GM23338 (cell line): ENCODE results near the gene COX6B2. TPM values are rescaled to one million over a fixed set of nuclear protein-coding genes. Genes with fewer than 3 reads are reported as not detected.

Experiments used
- ATAC-seq: fragments of 200-7000 bp; cut with Tn5 transposase; 3 replicates; pipeline ENCODE4 v1.9.1; 2020
- DNase-seq: peaks from one replicate; pipeline ENCODE4 v3.0.0-alpha.2; 2015; ENCODE audit warnings: low spot score
- H2AFZ ChIP-seq: fragments of 200-600 bp; sonication (generic); 2 replicates; pipeline ENCODE4 v1.8.0; 2016; ENCODE audit warnings: antibody characterized with exemption, mild to moderate bottlenecking, moderate library complexity
- H3F3A ChIP-seq: fragments of 200-600 bp; sonication (generic); replicated peaks from 2 replicates; pipeline ENCODE4 v1.8.0; 2017; ENCODE audit warnings: antibody characterized with exemption, mixed run types, low read depth
- H3K27ac ChIP-seq: fragments of 200-600 bp; sonication (generic); 2 replicates; pipeline ENCODE4 v1.6.1; 2016; ENCODE audit warnings: low read depth
- H3K27me3 ChIP-seq: fragments of 200-600 bp; sonication (generic); 2 replicates; pipeline ENCODE4 v1.8.0; 2016; ENCODE audit warnings: mild to moderate bottlenecking, mixed run types, moderate library complexity; ENCODE audit not compliant: insufficient read depth
- H3K36me3 ChIP-seq: fragments of 200-600 bp; sonication (generic); 2 replicates; pipeline ENCODE4 v1.8.0; 2016; ENCODE audit warnings: mild to moderate bottlenecking; ENCODE audit not compliant: insufficient read depth
- H3K4me1 ChIP-seq: fragments of 200-600 bp; sonication (generic); 2 replicates; pipeline ENCODE4 v1.8.0; 2016; ENCODE audit warnings: mild to moderate bottlenecking, moderate library complexity; ENCODE audit not compliant: insufficient read depth
- H3K4me2 ChIP-seq: fragments of 200-600 bp; sonication (generic); 2 replicates; pipeline ENCODE4 v1.7.1; 2017; ENCODE audit warnings: mixed run types
- H3K4me3 ChIP-seq: fragments of 200-600 bp; sonication (generic); 2 replicates; pipeline ENCODE4 v1.6.1; 2016; ENCODE audit warnings: mixed run types
- H3K79me2 ChIP-seq: fragments of 200-600 bp; sonication (generic); replicated peaks from 2 replicates; pipeline ENCODE4 v1.8.0; 2017; ENCODE audit warnings: mild to moderate bottlenecking; ENCODE audit not compliant: insufficient read depth
- H3K9me2 ChIP-seq: fragments of 200-600 bp; sonication (generic); 2 replicates; pipeline ENCODE4 v1.8.0; 2017; ENCODE audit not compliant: insufficient read depth
- H4K20me1 ChIP-seq: fragments of 200-600 bp; sonication (generic); replicated peaks from 2 replicates; pipeline ENCODE4 v1.8.0; 2017; ENCODE audit warnings: mild to moderate bottlenecking; ENCODE audit not compliant: insufficient read depth
- H3K27ac Mint-ChIP-seq: 2 replicates; pipeline ENCODE4 v1.8.0; 2020; ENCODE audit warnings: inconsistent platforms, mild to moderate bottlenecking, moderate library complexity, mixed read lengths
- H3K27me3 Mint-ChIP-seq: 3 replicates; pipeline ENCODE4 v1.8.0; 2022; ENCODE audit warnings: low read depth, mild to moderate bottlenecking, moderate library complexity, mixed read lengths, inconsistent platforms; ENCODE audit not compliant: insufficient read depth, poor library complexity
- H3K36me3 Mint-ChIP-seq: 3 replicates; pipeline ENCODE4 v1.8.0; 2021; ENCODE audit warnings: low read depth, mild to moderate bottlenecking, inconsistent platforms, moderate library complexity, mixed read lengths
- H3K4me1 Mint-ChIP-seq: 3 replicates; pipeline ENCODE4 v1.8.0; 2020; ENCODE audit warnings: mild to moderate bottlenecking, inconsistent platforms, mixed read lengths
- H3K4me3 Mint-ChIP-seq: 3 replicates; pipeline ENCODE4 v1.8.0; 2021; ENCODE audit warnings: moderate library complexity, mild to moderate bottlenecking, inconsistent platforms, mixed read lengths
- H3K9me3 Mint-ChIP-seq: 3 replicates; pipeline ENCODE4 v1.8.0; 2020; ENCODE audit warnings: moderate library complexity, mild to moderate bottlenecking, inconsistent platforms, mixed read lengths
- CREB1 ChIP-seq: fragments of 250-450 bp; sonication (Bioruptor Pico); IDR thresholded peaks from 2 replicates; pipeline ENCODE4 v1.5.0; 2020; ENCODE audit warnings: low read depth, mild to moderate bottlenecking, moderate library complexity
- JUNB ChIP-seq: IDR thresholded peaks from one replicate; pipeline ENCODE4 v1.6.1; 2016; ENCODE audit warnings: antibody characterized with exemption; ENCODE audit not compliant: unreplicated experiment
- POLR2AphosphoS5 ChIP-seq: IDR thresholded peaks from 2 replicates; pipeline ENCODE4 v1.6.1; 2016; ENCODE audit warnings: antibody characterized with exemption, low read depth
- STAT1 ChIP-seq: IDR thresholded peaks from one replicate; pipeline ENCODE4 v1.6.1; 2016; ENCODE audit warnings: antibody characterized with exemption; ENCODE audit not compliant: unreplicated experiment
- ZNF114 ChIP-seq: fragments of 250-450 bp; sonication (Bioruptor Pico); IDR thresholded peaks from 2 replicates; pipeline ENCODE4 v1.5.0; 2020; ENCODE audit warnings: mild to moderate bottlenecking, moderate library complexity
- ZNF331 ChIP-seq: fragments of 250-450 bp; sonication (Bioruptor Pico); IDR thresholded peaks from 2 replicates; pipeline ENCODE4 v1.5.0; 2020; ENCODE audit warnings: low read depth, mild to moderate bottlenecking, moderate library complexity
- polyA plus RNA-seq: library from polyadenylated mRNA; unstranded; fragments of >200 nt; fragmentation: Nextera tagmentation; extraction: Ambion mirVana; gene quantifications from 2 replicates; pipeline ENCODE4 v1.2.1, GENCODE V29; 2016
- total RNA-seq: library from RNA; depleted of rRNA; stranded (reverse); fragments of >200 nt; shearing (Covaris generic); gene quantifications from 2 replicates; pipeline ENCODE4 v1.2.3, GENCODE V29; 2014
- TF ChIP-seq, protein P1 (sequence below): IDR thresholded peaks from one replicate; pipeline ENCODE4 v1.6.1; 2018; ENCODE audit warnings: antibody characterized with exemption; ENCODE audit not compliant: unreplicated experiment
- TF ChIP-seq, protein P2 (sequence below): fragments of 250-450 bp; sonication (Bioruptor Pico); IDR thresholded peaks from 2 replicates; pipeline ENCODE4 v1.5.0; 2020; ENCODE audit warnings: mild to moderate bottlenecking, moderate library complexity
- TF ChIP-seq, protein P3 (sequence below), 2 experiments: fragments of 200-600 bp in 1 of 2; sonication (generic) in 1 of 2; conservative IDR thresholded peaks; 2 replicates each; pipeline versions ENCODE4 v1.5.1 to v1.6.1; 2016 to 2017; ENCODE audit warnings: antibody characterized with exemption in 2 of 2, low read depth in 2 of 2, mild to moderate bottlenecking in 2 of 2, moderate library complexity in 1 of 2

The COX6B2 gene
- total and polyA plus RNA-seq, 2 experiments from 2014 or later, result 2.7 to 5.3 TPM

DNA sequence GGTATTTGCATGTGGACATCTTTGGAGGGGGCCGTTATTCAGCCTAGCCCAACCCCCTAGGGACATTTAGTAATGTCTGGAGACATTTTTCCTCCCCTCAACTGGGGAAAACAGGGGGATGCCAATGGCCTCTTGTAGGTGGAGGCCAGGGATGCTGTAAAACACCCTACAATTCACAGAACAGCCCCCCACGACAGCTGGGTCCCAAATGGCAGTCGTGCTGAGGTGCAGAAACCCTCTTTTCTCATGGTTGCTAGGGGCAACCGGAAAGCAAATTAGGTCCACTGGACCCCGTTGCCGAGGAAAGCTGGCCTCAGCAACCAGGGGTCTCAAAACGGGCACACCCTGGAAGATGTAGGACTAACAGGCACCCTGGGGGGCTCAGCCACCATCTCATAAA, 44.0 kb downstream of the COX6B2 start:
- Histone ChIP-seq H4K20me1 (no peaks in the 10 kb centered on the region; the same call in 1 of the 2 replicates), H3K4me3 (no peak overlapping the region), H3K27me3 (no peaks in the 10 kb centered on the region), H3K79me2 (no peaks in the 10 kb centered on the region), H3K36me3 (peaks cover 4% of the 10 kb centered on the region), H3K27ac (no peak overlapping the region), H3K9me2 (no peaks in the 10 kb centered on the region), H3K4me1 (peaks cover 10% of the 10 kb centered on the region), H3K4me2 (no peak overlapping the region), H2AFZ (no peak overlapping the region), H3F3A (peaks cover 8% of the 10 kb centered on the region; the same call in 1 of the 2 replicates)
- no peak overlapping the region for H3K4me3 Mint-ChIP-seq
- H3K9me3 Mint-ChIP-seq, result no peaks in the 10 kb centered on the region; the same call in 2 of the 3 replicates
- peaks cover 9% of the 10 kb centered on the region for H3K27me3 Mint-ChIP-seq
- DNase-seq, result no peak
- H3K36me3 Mint-ChIP-seq, result peaks cover 35% of the 10 kb centered on the region
- H3K4me1 Mint-ChIP-seq, result peaks cover 10% of the 10 kb centered on the region
- TF ChIP-seq, protein P1, sequence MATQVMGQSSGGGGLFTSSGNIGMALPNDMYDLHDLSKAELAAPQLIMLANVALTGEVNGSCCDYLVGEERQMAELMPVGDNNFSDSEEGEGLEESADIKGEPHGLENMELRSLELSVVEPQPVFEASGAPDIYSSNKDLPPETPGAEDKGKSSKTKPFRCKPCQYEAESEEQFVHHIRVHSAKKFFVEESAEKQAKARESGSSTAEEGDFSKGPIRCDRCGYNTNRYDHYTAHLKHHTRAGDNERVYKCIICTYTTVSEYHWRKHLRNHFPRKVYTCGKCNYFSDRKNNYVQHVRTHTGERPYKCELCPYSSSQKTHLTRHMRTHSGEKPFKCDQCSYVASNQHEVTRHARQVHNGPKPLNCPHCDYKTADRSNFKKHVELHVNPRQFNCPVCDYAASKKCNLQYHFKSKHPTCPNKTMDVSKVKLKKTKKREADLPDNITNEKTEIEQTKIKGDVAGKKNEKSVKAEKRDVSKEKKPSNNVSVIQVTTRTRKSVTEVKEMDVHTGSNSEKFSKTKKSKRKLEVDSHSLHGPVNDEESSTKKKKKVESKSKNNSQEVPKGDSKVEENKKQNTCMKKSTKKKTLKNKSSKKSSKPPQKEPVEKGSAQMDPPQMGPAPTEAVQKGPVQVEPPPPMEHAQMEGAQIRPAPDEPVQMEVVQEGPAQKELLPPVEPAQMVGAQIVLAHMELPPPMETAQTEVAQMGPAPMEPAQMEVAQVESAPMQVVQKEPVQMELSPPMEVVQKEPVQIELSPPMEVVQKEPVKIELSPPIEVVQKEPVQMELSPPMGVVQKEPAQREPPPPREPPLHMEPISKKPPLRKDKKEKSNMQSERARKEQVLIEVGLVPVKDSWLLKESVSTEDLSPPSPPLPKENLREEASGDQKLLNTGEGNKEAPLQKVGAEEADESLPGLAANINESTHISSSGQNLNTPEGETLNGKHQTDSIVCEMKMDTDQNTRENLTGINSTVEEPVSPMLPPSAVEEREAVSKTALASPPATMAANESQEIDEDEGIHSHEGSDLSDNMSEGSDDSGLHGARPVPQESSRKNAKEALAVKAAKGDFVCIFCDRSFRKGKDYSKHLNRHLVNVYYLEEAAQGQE, result no peak
- TF ChIP-seq, protein P2, sequence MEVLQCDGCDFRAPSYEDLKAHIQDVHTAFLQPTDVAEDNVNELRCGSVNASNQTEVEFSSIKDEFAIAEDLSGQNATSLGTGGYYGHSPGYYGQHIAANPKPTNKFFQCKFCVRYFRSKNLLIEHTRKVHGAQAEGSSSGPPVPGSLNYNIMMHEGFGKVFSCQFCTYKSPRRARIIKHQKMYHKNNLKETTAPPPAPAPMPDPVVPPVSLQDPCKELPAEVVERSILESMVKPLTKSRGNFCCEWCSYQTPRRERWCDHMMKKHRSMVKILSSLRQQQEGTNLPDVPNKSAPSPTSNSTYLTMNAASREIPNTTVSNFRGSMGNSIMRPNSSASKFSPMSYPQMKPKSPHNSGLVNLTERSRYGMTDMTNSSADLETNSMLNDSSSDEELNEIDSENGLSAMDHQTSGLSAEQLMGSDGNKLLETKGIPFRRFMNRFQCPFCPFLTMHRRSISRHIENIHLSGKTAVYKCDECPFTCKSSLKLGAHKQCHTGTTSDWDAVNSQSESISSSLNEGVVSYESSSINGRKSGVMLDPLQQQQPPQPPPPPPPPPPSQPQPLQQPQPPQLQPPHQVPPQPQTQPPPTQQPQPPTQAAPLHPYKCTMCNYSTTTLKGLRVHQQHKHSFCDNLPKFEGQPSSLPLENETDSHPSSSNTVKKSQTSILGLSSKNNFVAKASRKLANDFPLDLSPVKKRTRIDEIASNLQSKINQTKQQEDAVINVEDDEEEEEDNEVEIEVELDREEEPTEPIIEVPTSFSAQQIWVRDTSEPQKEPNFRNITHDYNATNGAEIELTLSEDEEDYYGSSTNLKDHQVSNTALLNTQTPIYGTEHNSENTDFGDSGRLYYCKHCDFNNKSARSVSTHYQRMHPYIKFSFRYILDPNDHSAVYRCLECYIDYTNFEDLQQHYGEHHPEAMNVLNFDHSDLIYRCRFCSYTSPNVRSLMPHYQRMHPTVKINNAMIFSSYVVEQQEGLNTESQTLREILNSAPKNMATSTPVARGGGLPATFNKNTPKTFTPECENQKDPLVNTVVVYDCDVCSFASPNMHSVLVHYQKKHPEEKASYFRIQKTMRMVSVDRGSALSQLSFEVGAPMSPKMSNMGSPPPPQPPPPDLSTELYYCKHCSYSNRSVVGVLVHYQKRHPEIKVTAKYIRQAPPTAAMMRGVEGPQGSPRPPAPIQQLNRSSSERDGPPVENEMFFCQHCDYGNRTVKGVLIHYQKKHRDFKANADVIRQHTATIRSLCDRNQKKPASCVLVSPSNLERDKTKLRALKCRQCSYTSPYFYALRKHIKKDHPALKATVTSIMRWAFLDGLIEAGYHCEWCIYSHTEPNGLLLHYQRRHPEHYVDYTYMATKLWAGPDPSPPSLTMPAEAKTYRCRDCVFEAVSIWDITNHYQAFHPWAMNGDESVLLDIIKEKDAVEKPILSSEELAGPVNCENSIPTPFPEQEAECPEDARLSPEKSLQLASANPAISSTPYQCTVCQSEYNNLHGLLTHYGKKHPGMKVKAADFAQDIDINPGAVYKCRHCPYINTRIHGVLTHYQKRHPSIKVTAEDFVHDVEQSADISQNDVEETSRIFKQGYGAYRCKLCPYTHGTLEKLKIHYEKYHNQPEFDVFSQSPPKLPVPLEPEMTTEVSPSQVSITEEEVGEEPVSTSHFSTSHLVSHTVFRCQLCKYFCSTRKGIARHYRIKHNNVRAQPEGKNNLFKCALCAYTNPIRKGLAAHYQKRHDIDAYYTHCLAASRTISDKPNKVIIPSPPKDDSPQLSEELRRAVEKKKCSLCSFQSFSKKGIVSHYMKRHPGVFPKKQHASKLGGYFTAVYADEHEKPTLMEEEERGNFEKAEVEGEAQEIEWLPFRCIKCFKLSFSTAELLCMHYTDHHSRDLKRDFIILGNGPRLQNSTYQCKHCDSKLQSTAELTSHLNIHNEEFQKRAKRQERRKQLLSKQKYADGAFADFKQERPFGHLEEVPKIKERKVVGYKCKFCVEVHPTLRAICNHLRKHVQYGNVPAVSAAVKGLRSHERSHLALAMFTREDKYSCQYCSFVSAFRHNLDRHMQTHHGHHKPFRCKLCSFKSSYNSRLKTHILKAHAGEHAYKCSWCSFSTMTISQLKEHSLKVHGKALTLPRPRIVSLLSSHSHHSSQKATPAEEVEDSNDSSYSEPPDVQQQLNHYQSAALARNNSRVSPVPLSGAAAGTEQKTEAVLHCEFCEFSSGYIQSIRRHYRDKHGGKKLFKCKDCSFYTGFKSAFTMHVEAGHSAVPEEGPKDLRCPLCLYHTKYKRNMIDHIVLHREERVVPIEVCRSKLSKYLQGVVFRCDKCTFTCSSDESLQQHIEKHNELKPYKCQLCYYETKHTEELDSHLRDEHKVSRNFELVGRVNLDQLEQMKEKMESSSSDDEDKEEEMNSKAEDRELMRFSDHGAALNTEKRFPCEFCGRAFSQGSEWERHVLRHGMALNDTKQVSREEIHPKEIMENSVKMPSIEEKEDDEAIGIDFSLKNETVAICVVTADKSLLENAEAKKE (CRISPR knock-in tag), result no peak
- TF ChIP-seq POLR2AphosphoS5 (no peak), CREB1 (CRISPR knock-in tag) (no peak), ZNF331 (CRISPR knock-in tag) (no peak), JUNB (no peak), STAT1 (no peak), ZNF114 (CRISPR knock-in tag) (no peak)
- TF ChIP-seq, protein P3, sequence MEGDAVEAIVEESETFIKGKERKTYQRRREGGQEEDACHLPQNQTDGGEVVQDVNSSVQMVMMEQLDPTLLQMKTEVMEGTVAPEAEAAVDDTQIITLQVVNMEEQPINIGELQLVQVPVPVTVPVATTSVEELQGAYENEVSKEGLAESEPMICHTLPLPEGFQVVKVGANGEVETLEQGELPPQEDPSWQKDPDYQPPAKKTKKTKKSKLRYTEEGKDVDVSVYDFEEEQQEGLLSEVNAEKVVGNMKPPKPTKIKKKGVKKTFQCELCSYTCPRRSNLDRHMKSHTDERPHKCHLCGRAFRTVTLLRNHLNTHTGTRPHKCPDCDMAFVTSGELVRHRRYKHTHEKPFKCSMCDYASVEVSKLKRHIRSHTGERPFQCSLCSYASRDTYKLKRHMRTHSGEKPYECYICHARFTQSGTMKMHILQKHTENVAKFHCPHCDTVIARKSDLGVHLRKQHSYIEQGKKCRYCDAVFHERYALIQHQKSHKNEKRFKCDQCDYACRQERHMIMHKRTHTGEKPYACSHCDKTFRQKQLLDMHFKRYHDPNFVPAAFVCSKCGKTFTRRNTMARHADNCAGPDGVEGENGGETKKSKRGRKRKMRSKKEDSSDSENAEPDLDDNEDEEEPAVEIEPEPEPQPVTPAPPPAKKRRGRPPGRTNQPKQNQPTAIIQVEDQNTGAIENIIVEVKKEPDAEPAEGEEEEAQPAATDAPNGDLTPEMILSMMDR (conservative IDR thresholded peaks at IDR 0.05; ENCODE audit: low read depth in 2 of 2), result no peak
- no peak overlapping the region for H3K27ac Mint-ChIP-seq
- ATAC-seq, result no peak
